IPS-NIHi11 (cell line): ENCODE measurements around the gene NDC1.
"Not testable (repeated sequence)": the region's sequence is repeated elsewhere in the genome, so short reads cannot be mapped to it uniquely, and the experiment has no call there.

ENCODE experiments used
- DNase-seq: peaks from one replicate; pipeline ENCODE4 v3.0.0; 2012; ENCODE audit warnings: mixed read lengths, low spot score

The NDC1 gene

DNA sequence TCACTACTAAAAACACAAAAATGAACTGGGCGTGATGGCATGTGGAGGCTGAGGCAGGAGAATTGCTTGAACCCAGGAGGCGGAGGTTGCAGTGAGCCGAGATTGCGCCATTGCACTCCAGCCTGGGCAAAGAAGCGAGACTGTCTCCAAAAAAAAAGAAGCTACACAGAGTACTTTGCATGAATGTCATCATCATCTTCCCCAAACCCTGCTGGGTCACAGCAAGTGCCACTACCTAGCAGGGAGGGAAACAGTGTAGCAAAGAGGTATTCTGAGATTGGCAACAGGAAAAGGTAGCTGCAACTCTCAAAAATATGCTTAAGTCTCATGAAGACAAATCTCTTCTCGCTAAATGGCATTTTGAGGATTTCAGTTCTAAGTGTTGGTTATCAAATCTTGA is 12.8 kb downstream of the NDC1 start:
- DNase-seq: no peak

DNA sequence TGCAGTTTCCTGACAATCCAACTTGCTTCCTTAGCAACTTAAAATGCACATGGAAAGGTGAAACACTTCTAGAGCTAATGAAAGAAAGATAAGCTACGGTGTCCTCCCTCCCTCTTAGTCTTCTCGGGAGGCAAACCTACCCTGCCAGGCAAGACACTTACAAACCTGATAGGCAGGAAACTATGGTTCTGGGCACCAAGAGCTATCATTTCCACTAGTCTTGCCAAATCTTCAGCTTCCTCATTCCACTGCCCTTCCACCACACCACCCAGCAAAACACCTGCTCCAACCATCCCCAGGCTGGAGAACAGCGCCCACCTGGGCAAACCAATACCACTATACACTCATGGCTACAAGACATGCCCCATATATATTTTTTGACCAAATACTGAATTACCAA is 15.2 kb downstream of the NDC1 start:
- DNase-seq: no peak

DNA sequence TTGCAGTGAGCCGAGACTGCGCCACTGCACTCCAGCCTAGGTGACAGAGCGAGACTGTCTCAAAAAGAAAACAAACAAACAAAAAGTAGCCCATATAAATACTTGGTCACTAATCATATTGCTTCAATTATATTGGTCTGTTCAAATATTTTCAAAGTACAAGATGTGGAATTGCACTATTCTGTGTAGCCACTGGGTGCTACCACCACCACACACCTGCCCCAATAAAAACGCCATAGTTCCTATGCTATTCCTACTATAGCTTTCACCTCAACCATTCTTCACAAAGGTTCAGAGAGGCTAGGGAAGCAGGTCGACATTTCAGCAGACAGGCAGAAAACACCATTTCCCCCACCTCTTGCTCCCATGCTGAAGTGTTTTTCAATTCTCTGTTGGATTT is 16.7 kb downstream of the NDC1 start:
- no peak for DNase-seq

DNA sequence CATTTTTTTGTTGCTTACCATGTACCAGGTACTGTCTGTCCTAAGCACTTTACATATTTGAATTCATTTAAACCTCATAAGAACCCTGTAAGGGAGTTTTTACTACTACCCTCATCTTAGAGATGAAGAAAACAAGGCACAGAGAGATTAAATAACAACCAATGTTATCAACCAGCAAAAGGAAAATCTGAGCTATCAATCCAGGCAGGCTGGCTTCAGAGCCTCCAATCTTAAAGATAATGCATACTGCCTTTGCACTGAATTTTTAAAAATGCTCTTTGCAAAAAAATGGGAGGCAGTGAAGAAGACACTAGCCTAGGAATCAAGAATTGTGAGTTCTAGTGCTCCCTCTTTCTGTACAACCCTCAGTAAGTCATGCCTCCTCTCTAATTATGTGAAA is 18.7 kb downstream of the NDC1 start:
- DNase-seq: no peak

DNA sequence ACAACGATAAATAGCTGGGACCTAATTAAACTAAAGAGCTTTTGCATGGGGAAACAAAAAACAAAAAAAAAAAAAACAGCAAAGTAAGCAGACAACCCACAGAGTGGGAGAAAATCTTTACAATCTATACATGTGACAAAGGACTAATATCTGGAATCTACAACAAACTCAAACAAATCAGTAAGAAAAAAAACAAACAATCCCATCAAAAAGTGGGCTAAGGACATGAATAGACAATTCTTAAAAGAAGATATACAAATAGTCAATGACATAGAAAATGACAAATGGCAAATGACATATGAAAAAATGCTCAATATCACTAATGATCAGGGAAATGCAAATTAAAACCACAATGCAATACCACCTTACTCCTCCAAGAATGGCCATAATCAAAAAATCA is 21.5 kb downstream of the NDC1 start:
- DNase-seq: not testable (repeated sequence)

DNA sequence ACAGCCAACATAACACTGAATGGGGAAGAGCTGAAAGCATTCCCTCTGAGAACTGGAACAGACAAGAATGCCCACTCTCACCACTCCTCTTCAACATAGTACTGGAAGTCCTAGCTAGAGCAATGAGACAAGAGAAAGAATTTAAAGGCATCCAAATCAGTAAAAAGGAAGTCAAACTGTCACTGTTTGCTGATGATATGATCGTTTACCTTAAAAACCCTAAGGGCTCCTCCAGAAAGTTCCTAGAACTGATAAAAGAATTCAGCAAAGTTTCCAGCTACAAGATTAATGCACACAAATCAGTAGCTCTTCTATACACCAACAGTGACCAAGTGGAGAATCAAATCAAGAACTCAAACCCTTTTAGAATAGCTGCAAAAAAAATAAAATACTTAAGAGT is 22.6 kb downstream of the NDC1 start:
- not testable (repeated sequence) for DNase-seq

DNA sequence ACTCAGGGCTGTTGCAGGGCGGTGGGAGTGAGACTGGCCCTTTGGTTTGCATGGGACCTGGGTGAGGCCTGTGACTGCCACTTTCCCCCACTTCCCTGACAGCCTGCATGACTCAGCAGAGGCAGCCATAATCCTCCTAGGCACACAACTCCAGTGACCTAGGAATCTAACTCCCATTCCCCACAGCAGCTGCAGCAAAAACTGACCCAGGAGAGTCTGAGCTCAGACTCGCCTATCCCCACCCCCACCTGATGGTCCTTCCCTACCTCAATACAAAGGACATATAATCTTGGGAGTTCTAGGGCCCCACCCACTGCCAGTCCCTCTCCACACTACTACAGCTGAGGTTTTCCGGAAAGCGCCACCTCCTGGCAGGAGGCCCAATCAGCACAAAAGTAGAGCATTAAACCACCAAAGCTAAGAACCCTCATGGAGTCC is 26.7 kb downstream of the NDC1 start:
- peak; percentile 34 for DNase-seq

DNA sequence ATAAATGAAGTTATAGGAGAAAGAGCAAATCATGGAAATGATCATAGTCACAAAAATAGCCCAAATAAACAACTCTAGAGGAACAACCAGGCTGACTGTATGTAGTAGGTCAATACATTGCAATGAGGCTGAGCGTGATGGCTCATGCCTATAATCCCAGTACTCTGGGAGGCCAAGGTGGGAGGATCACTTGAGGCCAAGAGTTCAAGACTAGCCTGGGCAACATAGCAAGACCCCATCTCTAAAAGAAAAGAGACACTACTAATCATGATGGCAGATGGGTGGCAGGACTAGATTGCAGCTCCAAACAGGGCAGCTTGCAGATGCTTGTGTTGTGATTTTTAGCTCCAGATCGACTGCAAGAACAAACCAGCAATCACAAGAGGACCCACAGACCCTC is 27.6 kb downstream of the NDC1 start:
- DNase-seq: no peak

DNA sequence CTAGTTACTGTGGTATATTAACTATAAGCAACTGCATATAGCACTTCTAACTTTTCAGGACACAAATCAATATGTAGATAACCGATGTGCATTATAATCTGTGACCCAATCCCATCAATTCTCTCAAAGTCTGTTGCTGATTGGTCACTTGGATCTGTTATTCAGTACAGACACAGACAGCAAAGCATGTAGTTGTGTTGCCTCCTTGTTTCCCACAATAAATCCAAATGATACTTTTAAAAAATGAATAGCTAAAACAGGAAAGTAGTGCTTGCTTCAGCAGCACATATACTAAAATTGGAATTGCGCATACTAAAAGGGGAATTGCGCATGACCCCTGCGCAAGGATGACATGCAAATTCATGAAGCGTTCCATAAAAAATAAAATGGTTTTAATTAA is 28.1 kb downstream of the NDC1 start:
- no peak for DNase-seq

DNA sequence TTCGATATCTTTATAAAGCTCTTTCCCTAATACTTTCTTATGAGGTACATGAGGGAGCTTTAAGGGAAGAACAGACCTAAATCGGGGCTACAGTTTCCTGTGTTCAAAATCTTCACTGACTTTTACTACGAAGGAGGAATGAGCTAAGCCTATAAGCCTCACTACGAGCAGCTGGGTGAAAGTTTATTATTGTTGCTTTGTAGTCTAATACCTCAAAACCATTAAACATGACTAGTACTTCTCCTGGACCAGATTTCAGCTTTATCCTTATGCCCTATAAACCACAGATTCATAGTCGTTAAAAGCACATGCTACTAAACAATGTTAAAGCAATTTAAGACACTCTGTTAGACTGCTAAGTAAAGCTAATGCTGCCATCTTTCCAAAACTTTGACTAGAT is 30.2 kb downstream of the NDC1 start:
- DNase-seq: no peak

DNA sequence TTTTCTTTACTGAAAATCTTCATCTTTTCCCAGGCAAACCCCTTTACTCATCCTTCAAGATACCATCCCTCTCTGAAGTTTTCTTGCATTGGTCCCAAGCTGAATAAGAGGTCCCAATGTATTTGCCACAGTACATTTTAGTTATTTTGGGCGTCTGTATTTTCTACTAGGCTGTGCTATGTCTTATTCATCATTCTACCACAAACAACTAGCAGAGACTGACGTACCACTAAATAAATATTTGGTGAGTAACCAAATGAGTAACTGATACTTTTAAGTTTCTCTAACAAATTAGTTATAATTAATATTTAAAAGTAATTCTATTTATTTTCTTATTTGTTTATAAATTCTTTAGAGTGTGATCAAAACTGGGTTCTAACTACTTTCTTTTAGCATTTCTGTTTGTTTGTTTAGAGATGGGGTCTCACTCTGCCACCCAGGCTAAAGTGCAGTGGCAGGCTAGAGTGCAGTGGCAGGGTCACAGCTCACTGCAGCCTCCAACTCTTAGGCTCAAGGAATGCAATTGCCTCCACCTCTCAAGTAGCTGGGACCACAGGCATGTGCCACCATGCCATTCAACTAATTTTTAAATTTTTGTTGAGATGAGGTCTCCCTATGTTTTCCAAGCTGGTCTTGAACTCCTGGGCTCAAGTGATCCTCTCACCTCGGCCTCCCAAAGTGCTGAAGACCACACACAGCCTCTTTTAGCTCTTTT is 33.1 kb downstream of the NDC1 start:
- no peak for DNase-seq

DNA sequence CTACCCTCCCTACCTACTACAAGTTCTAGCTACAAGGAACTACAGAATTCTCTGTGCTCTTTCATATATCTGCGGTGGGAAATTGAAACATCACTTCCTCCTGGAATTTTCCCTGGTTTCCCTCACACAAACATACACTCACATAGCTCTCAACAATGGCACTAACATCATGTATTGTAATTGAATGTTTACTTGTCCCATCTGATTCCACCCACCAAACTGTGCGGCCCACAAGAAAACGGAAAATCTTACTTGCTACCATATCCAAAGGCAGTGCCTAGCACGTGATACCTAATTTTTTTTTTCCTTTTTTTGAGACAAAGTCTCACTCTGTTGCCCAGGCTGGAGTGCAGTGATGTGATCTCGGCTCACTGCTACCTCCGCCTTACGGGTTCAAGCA is 33.9 kb downstream of the NDC1 start:
- DNase-seq: no peak

DNA sequence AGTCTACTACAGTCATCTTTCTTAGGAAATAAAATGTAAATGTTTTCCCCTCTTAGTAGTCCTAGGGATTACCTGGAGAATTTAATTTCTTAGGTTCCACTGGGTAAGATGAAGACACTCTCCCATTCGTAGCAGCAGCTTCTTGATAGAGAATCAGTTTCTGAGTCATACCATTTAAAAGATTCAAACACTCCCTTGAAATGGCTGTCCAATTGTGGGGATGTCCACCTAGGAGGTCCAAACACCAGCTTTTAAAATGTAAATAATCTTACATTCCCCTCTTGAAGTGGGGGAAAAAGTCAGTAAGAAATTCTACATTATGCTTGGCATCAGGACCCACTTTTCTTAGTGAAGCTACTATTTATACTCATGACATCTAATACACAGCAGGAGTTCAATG is 37.5 kb downstream of the NDC1 start:
- DNase-seq: no peak

DNA sequence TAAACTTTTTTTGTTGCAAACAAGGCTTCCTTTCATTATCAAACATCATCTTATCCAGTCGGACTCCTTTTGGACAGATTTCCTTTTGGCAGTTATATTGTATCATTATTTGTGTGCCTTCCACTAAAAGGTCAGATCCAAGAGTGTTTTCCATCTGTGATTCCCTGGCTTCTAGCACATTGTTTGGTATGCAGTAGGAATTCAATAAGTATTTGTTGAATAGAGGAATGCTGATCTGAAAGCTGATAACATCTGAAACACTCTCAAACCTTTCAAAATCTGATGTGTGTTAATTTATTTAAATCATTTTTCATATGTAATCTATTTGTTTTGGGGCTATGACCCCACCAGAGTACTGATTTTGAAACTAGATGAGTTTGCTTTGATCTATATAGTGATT is 39.0 kb downstream of the NDC1 start:
- DNase-seq: no peak

DNA sequence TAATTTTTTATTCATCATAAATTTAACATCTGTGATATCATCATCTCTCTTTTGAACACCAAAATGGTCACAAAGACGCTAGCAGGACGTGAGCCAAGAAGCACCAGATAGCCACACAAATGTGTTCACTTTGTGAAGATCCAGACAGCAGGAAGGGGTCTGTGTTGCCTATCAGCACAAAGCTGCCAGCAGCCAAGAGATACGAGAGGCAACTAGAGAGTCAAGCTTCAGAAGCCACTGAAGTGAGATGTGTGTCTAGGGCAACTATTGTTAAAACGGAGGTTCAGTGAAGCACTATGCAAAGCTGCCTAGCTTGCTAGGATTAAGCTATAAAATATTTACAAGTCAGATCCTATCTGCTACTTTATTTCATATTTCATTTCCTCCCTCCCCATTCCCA is 45.3 kb downstream of the NDC1 start:
- DNase-seq: no peak

DNA sequence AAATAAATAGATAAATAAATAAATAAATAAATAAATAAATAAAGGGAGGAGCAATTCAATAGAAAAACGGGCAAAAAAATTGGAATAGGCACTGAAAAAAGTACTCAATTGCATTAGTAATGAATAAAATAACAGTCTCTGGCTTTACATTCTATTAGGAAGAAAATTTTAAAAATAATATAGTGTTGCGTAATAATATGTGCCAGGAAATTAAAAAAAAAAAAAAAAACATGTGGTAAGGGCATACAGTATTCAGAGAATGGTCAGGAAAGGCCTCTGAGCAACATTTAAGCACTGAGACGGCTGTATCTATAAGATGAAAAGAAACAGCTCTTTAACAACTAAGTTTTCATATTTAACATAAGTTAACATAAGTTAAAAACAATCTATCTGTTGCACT is 50.4 kb downstream of the NDC1 start:
- DNase-seq: no peak

DNA sequence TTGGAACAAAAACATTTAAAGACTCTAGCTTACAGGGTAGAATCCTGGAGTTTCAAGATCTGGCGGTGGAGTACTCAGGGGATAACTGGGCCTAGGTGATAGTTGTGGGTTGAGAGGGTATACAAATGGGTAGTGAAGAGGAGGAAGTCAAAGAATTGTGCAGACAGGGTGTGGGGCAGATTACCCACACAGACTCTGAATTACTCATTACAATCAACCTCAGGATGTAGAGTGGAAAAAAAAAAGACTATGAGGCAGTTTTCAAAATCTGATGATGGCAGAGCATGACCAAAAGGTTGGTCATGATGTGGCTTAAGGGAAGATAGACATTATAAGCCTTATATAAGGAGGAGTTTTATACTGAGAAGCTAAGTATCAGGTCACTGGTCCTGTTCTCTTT is 55.0 kb downstream of the NDC1 start:
- DNase-seq: no peak

DNA sequence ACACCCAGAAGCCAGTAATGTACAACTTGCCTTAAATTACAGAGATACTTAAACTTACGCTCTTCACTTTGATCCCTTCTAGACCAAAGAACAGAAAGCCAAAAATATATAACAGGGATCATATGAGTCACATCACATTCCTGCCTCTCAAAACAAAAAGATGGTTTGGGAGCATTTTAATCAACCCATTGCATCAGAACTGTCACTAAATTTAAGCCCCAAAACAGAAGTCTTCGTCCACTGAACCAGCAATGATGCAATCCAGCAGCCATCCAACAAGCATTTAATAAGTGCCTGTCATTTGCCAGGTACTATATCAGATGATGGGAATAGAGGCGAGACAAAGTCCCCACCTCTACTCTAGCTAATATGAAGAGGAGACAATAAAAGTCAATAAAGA is 56.4 kb downstream of the NDC1 start:
- no peak for DNase-seq

DNA sequence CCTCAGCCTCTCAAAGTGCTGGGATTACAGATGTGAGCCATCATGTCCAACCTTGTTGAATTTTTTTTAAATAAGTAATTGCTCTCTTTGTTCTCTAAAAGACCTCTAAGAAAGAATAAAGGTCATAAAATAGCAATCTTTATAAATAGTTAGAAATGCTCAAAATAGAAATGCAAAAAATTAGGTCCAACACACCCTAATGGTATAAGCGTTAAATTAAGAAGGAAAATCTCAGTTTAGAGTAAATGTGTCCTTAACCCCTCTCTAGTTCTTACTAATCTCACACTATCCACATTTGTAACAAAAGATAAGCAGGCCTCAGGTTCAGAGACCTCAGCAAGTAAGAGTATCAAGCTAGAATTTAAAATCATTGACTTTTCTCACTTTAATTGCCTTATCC is 60.8 kb downstream of the NDC1 start:
- no peak for DNase-seq

DNA sequence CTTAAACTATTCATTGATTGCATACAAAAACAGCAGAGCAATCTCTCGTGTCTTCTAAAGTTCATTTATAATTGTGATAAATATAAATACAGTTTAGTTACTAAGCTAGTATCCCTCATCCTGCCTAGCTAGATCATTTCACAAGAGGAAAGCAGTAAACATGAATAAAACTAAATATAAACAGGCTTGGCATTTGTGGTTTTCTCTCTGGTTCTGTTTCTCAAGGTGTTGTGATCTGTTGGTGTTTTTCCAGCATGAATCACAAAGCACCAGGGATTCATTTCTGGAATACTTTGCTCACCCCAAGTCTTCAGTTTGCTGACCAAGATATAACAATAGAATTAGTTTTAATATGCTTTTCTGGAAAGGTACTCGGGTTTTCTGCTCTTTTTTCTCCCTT is 66.4 kb downstream of the NDC1 start:
- DNase-seq: no peak

DNA sequence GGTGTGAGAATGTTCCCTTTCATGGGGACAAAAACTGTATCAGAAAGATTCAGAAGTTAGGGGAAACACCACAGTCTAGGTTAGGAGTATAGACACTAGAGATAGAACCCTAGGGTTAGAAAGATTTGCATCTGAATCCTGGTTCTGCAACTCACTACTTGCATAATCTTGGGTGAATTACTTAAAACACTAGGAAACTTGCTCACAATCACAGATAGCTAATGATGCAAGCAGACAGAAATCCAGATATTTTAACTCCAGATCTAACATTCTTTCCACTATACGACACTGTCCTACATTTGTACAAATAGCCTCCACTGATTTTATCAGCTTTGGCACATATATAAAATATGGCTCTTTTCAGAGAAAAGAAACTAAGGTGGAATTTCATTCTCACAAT is 68.3 kb downstream of the NDC1 start:
- DNase-seq: no peak

DNA sequence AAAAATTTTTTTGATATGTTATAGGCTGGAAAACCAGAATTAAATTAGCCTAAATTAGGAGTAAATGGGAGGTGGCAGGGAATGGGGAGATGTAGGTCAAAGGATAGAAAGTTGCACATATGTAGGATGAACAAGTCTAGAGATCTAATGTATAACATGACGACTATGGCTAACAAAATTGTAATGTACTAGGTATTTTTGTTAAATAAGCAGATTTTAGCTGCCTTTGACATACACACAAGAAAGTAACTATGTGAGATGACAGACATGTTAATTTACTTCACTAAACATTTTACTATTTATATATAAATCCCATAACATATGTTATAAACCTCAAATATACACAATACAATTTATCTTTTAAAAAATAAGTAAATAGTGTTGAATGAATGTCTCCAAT is 68.9 kb downstream of the NDC1 start:
- DNase-seq: no peak

DNA sequence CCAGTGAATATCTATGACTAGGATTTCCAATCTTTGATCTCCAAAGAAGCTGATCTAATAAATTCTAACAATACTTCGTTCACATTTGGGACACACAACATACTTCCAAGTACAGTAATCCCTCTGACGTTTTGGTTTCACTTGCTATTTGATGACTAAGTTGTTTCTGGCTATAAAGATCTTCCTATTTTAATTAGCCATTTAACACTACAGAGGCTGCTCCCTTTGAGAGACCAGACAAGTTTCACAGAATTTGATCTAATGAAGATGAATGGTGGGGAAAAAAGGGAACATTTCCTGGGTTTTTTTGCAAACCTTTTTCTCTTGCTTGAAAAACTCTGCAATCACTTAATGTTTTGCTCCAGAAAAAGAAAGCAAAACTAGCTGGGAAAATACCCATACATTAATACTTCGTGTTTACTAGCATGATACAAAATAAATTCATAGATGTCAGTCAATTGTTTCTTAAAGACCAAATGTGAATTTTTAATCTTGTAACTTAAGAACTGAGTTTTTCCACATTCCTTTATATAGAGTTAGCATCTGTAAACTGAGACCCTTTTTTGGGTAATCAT is 71.2 kb downstream of the NDC1 start:
- DNase-seq: no peak

DNA sequence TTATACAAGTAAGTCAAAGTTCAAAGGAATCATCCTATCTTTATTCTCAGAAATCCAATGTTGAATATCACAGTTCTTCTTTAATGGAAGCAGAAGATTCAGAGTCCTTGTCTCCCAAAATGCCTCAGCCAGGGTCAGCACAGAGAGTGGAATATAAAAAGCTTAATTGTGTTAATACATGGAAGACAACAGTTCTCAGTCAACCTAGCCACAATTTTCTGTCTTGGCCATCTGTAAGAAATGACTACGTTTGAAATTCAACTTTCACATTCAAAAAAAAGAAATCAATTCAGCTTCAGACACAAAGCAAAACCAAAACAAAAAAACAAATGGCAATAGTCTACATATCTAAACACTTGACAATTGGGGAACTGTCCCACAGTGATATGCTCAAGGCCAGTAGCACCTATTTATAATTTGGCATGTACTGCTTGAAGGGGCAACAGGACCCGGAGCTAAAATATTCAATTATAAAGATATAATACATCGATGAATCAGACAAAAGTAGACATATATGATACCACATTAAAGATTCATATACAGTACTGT is 71.8 kb downstream of the NDC1 start:
- no peak for DNase-seq
